Mucosa of descending colon (tissue), 3 donors: ENCODE data around the gene NPSR1. TPM values are rescaled to one million over a fixed set of nuclear protein-coding genes. Genes with fewer than 3 reads are reported as not detected.

Experiments
- ATAC-seq: fragments of 200-7000 bp; cut with Tn5 transposase; one replicate; pipeline ENCODE4 v1.9.1; 2020; ENCODE audit warnings: mild to moderate bottlenecking, moderate library complexity
- DNase-seq, 3 donors: peaks; one replicate each; pipeline ENCODE4 v3.0.0-alpha.2; 2020
- H3K36me3 ChIP-seq: fragments of 200-600 bp; one replicate; pipeline ENCODE4 v1.8.0; 2021; ENCODE audit warnings: low read depth, mild to moderate bottlenecking
- H3K4me1 ChIP-seq: fragments of 200-600 bp; one replicate; pipeline ENCODE4 v1.8.0; 2021; ENCODE audit warnings: low read depth, mild to moderate bottlenecking
- H3K4me3 ChIP-seq: fragments of 200-600 bp; one replicate; pipeline ENCODE4 v1.8.0; 2021; ENCODE audit warnings: mild to moderate bottlenecking
- H3K9me3 ChIP-seq: fragments of 200-600 bp; one replicate; pipeline ENCODE4 v1.8.0; 2021; ENCODE audit warnings: mild to moderate bottlenecking
- CTCF ChIP-seq: fragments of 200-600 bp; IDR thresholded peaks from one replicate; pipeline ENCODE4 v1.8.0; 2022; ENCODE audit warnings: antibody characterized with exemption, mild to moderate bottlenecking
- intact Hi-C, 2 donors: fragments of 100-400 bp; cut with DNase I in 1 of 2; cut with micrococcal nuclease in 1 of 2; formaldehyde crosslinking; loops; one replicate each; pipeline versions ENCODE4 v1.11.0 to v1.11.1; 2022; cut with DNase I, micrococcal nuclease
- total RNA-seq, 3 donors: library from RNA; stranded (reverse); fragmentation: NEBNext Ultra II Directional in 2 of 3; extraction: Animal tissue kit (Norgen Biotek cat#: 25700) in 2 of 3; gene quantifications; one replicate each; pipeline versions ENCODE4 v1.2.1 to v1.2.4, GENCODE V29; 2021 to 2023
- donor health status: DM: no; HTN: no; CAD: no; lungs with moderate emphysema.
- donor health status: DM: no; HTN: no; CAD: no.
- donor health status: DM: no; HTN: yes; CAD: no.

Gene NPSR1
- total RNA-seq, 3 donors from 2014 or later, result not detected

- intact Hi-C loops, result no loop called here
- H3K4me3 ChIP-seq, result no peak overlapping the region
- TF ChIP-seq CTCF, result no peak
- no peaks in the 10 kb centered on the region for H3K4me1 ChIP-seq
- H3K9me3 ChIP-seq, result no peaks in the 10 kb centered on the region
- ATAC-seq (no peak), DNase-seq (no peak)
- H3K36me3 ChIP-seq, result no peaks in the 10 kb centered on the region
These were observed 76.8 kb downstream of the NPSR1 start for GRCh38 chr7:34734771-34735170.

GRCh38 chr7:34735526-34735925 is 77.5 kb downstream of the NPSR1 start:
- no peaks in the 10 kb centered on the region for H3K4me1 ChIP-seq
- H3K9me3 ChIP-seq, result no peaks in the 10 kb centered on the region
- ATAC-seq, result no peak
- intact Hi-C loops, result no loop called here
- DNase-seq, result no peak
- no peaks in the 10 kb centered on the region for H3K36me3 ChIP-seq
- H3K4me3 ChIP-seq, result no peak overlapping the region
- no peak for TF ChIP-seq CTCF

- H3K36me3 ChIP-seq, result no peaks in the 10 kb centered on the region
- H3K4me3 ChIP-seq, result no peak overlapping the region
- no peaks in the 10 kb centered on the region for H3K4me1 ChIP-seq
- intact Hi-C loops, result no loop called here
- no peak for TF ChIP-seq CTCF
- no peaks in the 10 kb centered on the region for H3K9me3 ChIP-seq
- ATAC-seq (no peak), DNase-seq (no peak)
These were observed 81.8 kb downstream of the NPSR1 start for GRCh38 chr7:34739651-34740300.

GRCh38 chr7:34740840-34741239 is 82.8 kb downstream of the NPSR1 start:
- TF ChIP-seq CTCF, result no peak
- no peaks in the 10 kb centered on the region for H3K9me3 ChIP-seq
- no peak overlapping the region for H3K4me3 ChIP-seq
- intact Hi-C loops, result no loop called here
- no peak for DNase-seq
- H3K4me1 ChIP-seq, result no peaks in the 10 kb centered on the region
- no peaks in the 10 kb centered on the region for H3K36me3 ChIP-seq
- no peak for ATAC-seq

- no peak overlapping the region for H3K4me3 ChIP-seq
- TF ChIP-seq CTCF, result no peak
- H3K4me1 ChIP-seq, result peaks cover 3% of the 10 kb centered on the region
- H3K9me3 ChIP-seq, result no peaks in the 10 kb centered on the region
- H3K36me3 ChIP-seq, result no peaks in the 10 kb centered on the region
- ATAC-seq (no peak), DNase-seq (no peak)
- intact Hi-C loops, result no loop called here
These were observed 89.3 kb downstream of the NPSR1 start for GRCh38 chr7:34747176-34747781.
